IMR-90 (cell line): ENCODE measurements around the gene NPAS3. TPM values are rescaled to one million over a fixed set of nuclear protein-coding genes. Genes with fewer than 3 reads are reported as not detected.

Experiments
- ATAC-seq: fragments of 200-7000 bp; cut with Tn5 transposase; 2 replicates; pipeline ENCODE4 v1.9.1; 2020; ENCODE audit warnings: low read depth, mild to moderate bottlenecking, moderate library complexity
- BruUV-seq: library from RNA; stranded (reverse); fragments of 400-500 nt; replicated peaks from 2 replicates; lab custom pipeline; 2021; lab: Mats Ljungman, UMichigan
- CTCF ChIA-PET: fragments of 300-600 bp; formaldehyde crosslinking; extraction: SDS; loops from one replicate; lab custom pipeline; 2021; ENCODE audit warnings: antibody characterized with exemption; lab: Yijun Ruan, JAX
- POLR2A ChIA-PET: fragments of 300-600 bp; sonication (Branson Sonifier 250); formaldehyde crosslinking; loops from one replicate; lab custom pipeline; 2022; ENCODE audit warnings: antibody characterized with exemption; ENCODE audit not compliant: unreplicated experiment; lab: Charles Lee
- DNase-seq: peaks from one replicate; pipeline ENCODE4 v3.0.0; 2013
- H2AFZ ChIP-seq: replicated peaks from 2 replicates; pipeline ENCODE3; 2013; ENCODE audit warnings: low read length, mild to moderate bottlenecking; ENCODE audit not compliant: poor library complexity
- H2AK5ac ChIP-seq: 2 replicates; pipeline ENCODE4 v1.6.1; 2013; ENCODE audit warnings: low read depth, low read length, inconsistent platforms
- H2AK9ac ChIP-seq: replicated peaks from 2 replicates; pipeline ENCODE3; 2013; ENCODE audit warnings: mild to moderate bottlenecking, low read depth, low read length, moderate library complexity; ENCODE audit not compliant: poor library complexity
- H2BK120ac ChIP-seq: 2 replicates; pipeline ENCODE4 v1.6.1; 2013; ENCODE audit warnings: low read depth, low read length, inconsistent platforms
- H2BK15ac ChIP-seq: 3 replicates; pipeline ENCODE4 v1.6.1; 2013; ENCODE audit warnings: low read depth, low read length, inconsistent platforms
- H2BK20ac ChIP-seq: 2 replicates; pipeline ENCODE4 v1.6.1; 2013; ENCODE audit warnings: low read depth, mild to moderate bottlenecking, inconsistent platforms, low read length, moderate library complexity
- H2BK5ac ChIP-seq: 2 replicates; pipeline ENCODE4 v1.6.1; 2013; ENCODE audit warnings: mild to moderate bottlenecking, low read depth, low read length, inconsistent platforms; ENCODE audit not compliant: poor library complexity, severe bottlenecking
- H3K14ac ChIP-seq: replicated peaks from 2 replicates; pipeline ENCODE4 v1.6.1; 2013; ENCODE audit warnings: low read depth, low read length, inconsistent platforms
- H3K18ac ChIP-seq: 2 replicates; pipeline ENCODE4 v1.6.1; 2013; ENCODE audit warnings: low read depth, low read length, control low read depth
- H3K23ac ChIP-seq: 2 replicates; pipeline ENCODE4 v1.6.1; 2013; ENCODE audit warnings: low read depth, low read length, inconsistent platforms
- H3K27ac ChIP-seq: 2 replicates; pipeline ENCODE4 v1.5.1; 2013; ENCODE audit warnings: mild to moderate bottlenecking, control low read depth, low read length; ENCODE audit not compliant: insufficient read depth
- H3K27me3 ChIP-seq: 2 replicates; pipeline ENCODE4 v1.6.1; 2013; ENCODE audit warnings: low read length; ENCODE audit not compliant: control insufficient read depth, insufficient read depth
- H3K36me3 ChIP-seq: 2 replicates; pipeline ENCODE4 v1.6.1; 2013; ENCODE audit warnings: low read length, mixed read lengths; ENCODE audit not compliant: control insufficient read depth, insufficient read depth
- H3K4ac ChIP-seq: 2 replicates; pipeline ENCODE4 v1.6.1; 2013; ENCODE audit warnings: low read depth, low read length, inconsistent platforms
- H3K4me1 ChIP-seq: 2 replicates; pipeline ENCODE4 v1.6.1; 2013; ENCODE audit warnings: low read length, mixed read lengths; ENCODE audit not compliant: control insufficient read depth, insufficient read depth
- H3K4me2 ChIP-seq: 2 replicates; pipeline ENCODE4 v1.6.1; 2013; ENCODE audit warnings: low read depth, mild to moderate bottlenecking, control low read depth, low read length, moderate library complexity
- H3K4me3 ChIP-seq: 2 replicates; pipeline ENCODE4 v1.5.1; 2013; ENCODE audit warnings: low read depth, mild to moderate bottlenecking, control low read depth, low read length, moderate library complexity; ENCODE audit not compliant: insufficient read depth
- H3K56ac ChIP-seq: 2 replicates; pipeline ENCODE4 v1.6.1; 2013; ENCODE audit warnings: low read length, inconsistent platforms; ENCODE audit not compliant: insufficient read depth; ENCODE audit errors: extremely low read depth
- H3K79me1 ChIP-seq, 2 experiments: 2 replicates each; pipeline ENCODE4 v1.6.1; 2013; ENCODE audit warnings: low read length in 2 of 2, inconsistent platforms in 1 of 2, low read depth in 1 of 2
- H3K9ac ChIP-seq: 2 replicates; pipeline ENCODE4 v1.6.1; 2013; ENCODE audit warnings: low read depth, low read length, control low read depth
- H3K9me1 ChIP-seq: 2 replicates; pipeline ENCODE4 v1.6.1; 2013; ENCODE audit warnings: low read length, inconsistent platforms; ENCODE audit not compliant: insufficient read depth
- H3K9me3 ChIP-seq: 2 replicates; pipeline ENCODE4 v1.6.1; 2013; ENCODE audit warnings: low read length; ENCODE audit not compliant: control insufficient read depth, insufficient read depth
- H4K20me1 ChIP-seq: 2 replicates; pipeline ENCODE4 v1.6.1; 2013; ENCODE audit warnings: low read length, inconsistent platforms; ENCODE audit not compliant: insufficient read depth
- H4K5ac ChIP-seq: 2 replicates; pipeline ENCODE4 v1.6.1; 2013; ENCODE audit warnings: mild to moderate bottlenecking, low read depth, low read length, control low read depth
- H4K8ac ChIP-seq, 2 experiments: 2 replicates each; pipeline ENCODE4 v1.6.1; 2013; ENCODE audit warnings: low read depth in 2 of 2, low read length in 2 of 2, control low read depth in 1 of 2, inconsistent platforms in 1 of 2
- H4K91ac ChIP-seq: 2 replicates; pipeline ENCODE4 v1.6.1; 2013; ENCODE audit warnings: low read depth, low read length, inconsistent platforms; ENCODE audit not compliant: insufficient read depth
- CEBPB ChIP-seq: IDR thresholded peaks from 2 replicates; pipeline ENCODE4 v1.6.1; 2012; ENCODE audit warnings: low read depth, low read length, improper control_type of control experiment
- CHD1 ChIP-seq: IDR thresholded peaks from 2 replicates; pipeline ENCODE4 v1.6.1; 2012; ENCODE audit warnings: low read depth, low read length, improper control_type of control experiment
- CTCF ChIP-seq: conservative IDR thresholded peaks from 2 replicates; pipeline ENCODE4 v1.5.1; 2012; ENCODE audit warnings: mild to moderate bottlenecking, low read depth, low read length, improper control_type of control experiment
- ELK1 ChIP-seq: fragments of 150-350 bp; IDR thresholded peaks from 2 replicates; pipeline ENCODE4 v1.6.1; 2016; ENCODE audit warnings: low read depth, mild to moderate bottlenecking, low read length, moderate library complexity, borderline replicate concordance
- FOS ChIP-seq: fragments of 150-350 bp; IDR thresholded peaks from 2 replicates; pipeline ENCODE4 v1.6.1; 2016; ENCODE audit warnings: low read depth, low read length
- MAZ ChIP-seq: IDR thresholded peaks from 2 replicates; pipeline ENCODE4 v1.6.1; 2012; ENCODE audit warnings: low read depth, mild to moderate bottlenecking, low read length, improper control_type of control experiment, moderate library complexity, borderline replicate concordance
- MXI1 ChIP-seq: IDR thresholded peaks from 2 replicates; pipeline ENCODE4 v1.6.1; 2012; ENCODE audit warnings: low read depth, mild to moderate bottlenecking, low read length, moderate library complexity, borderline replicate concordance
- NFE2L2 ChIP-seq: fragments of 150-350 bp; IDR thresholded peaks from 2 replicates; pipeline ENCODE4 v1.6.1; 2016; ENCODE audit warnings: low read depth, mild to moderate bottlenecking, low read length
- RAD21 ChIP-seq: IDR thresholded peaks from 2 replicates; pipeline ENCODE4 v1.6.1; 2012; ENCODE audit warnings: low read length, improper control_type of control experiment
- RCOR1 ChIP-seq: IDR thresholded peaks from 2 replicates; pipeline ENCODE4 v1.6.1; 2012; ENCODE audit warnings: mild to moderate bottlenecking, low read length, improper control_type of control experiment; ENCODE audit not compliant: insufficient replicate concordance
- USF2 ChIP-seq: fragments of 150-350 bp; IDR thresholded peaks from 2 replicates; pipeline ENCODE4 v1.6.1; 2017; ENCODE audit warnings: mild to moderate bottlenecking, antibody characterized with exemption, low read length, low read depth
- WGBS, 2 experiments: methylation state at CpG; one replicate each; pipeline versions ENCODE4 v1.1.5 to v1.1.7; 2013; ENCODE audit warnings: missing lambda C conversion rate in 2 of 2; ENCODE audit not compliant: insufficient read length in 1 of 2; ENCODE audit errors: extremely low coverage in 2 of 2; 5-methylcytosine and 5-hydroxymethylcytosine counted together
- dilution Hi-C: fragments of 300-500 bp; cut with HindIII; formaldehyde crosslinking; loops from one replicate; pipeline ENCODE4 v1.14.3; 2018; ENCODE audit warnings: low sequenced_read_pairs; ENCODE audit not compliant: unreplicated experiment
- in situ Hi-C: fragments of 300-500 bp; cut with MboI; formaldehyde crosslinking; loops from 3 replicates; pipeline ENCODE4 v1.14.3; 2019; ENCODE audit warnings: low sequenced_read_pairs, inconsistent platforms, mixed read lengths
- intact Hi-C: fragments of 100-400 bp; cut with micrococcal nuclease; formaldehyde crosslinking; loops from 2 replicates; pipeline ENCODE4 v1.10.0; 2022
- polyA plus RNA-seq, 3 experiments: library from polyadenylated mRNA; depleted of rRNA; stranded (reverse); fragments of >200 nt; gene quantifications; 2 replicates each; pipeline ENCODE4 v1.2.3, GENCODE V29; 2012; ENCODE audit warnings: low replicate concordance in 1 of 3
- total RNA-seq: library from RNA; depleted of rRNA; stranded (reverse); fragments of >200 nt; gene quantifications from 2 replicates; pipeline ENCODE4 v1.2.3, GENCODE V29; 2012

The NPAS3 gene
- total and polyA plus RNA-seq, 2 of the 4 experiments (the other 2 are of a cell fraction) = not detected

GRCh38 chr14:33796356-33796755 is 857.7 kb downstream of the NPAS3 start:
- ATAC-seq = no peak
- Histone ChIP-seq H2AFZ (no peak overlapping the region), H3K56ac (no peak overlapping the region), H3K23ac (no peak overlapping the region), H3K9me1 (no peaks in the 10 kb centered on the region), H3K18ac (no peak overlapping the region), H2BK120ac (no peak overlapping the region), H2AK9ac (no peak overlapping the region), H3K27ac (no peak overlapping the region), H4K20me1 (no peaks in the 10 kb centered on the region), H3K4ac (no peak overlapping the region), H3K79me1 (no peaks in the 10 kb centered on the region), H2BK15ac (no peak overlapping the region), H4K91ac (no peak overlapping the region), H3K36me3 (no peaks in the 10 kb centered on the region), H2AK5ac (no peak overlapping the region), H2BK20ac (no peak overlapping the region), H3K4me2 (no peak overlapping the region), H3K9me3 (0 out of 2 replicates have a peak, but pooled peaks cover 4% of the 10 kb centered on the region), H3K27me3 (peaks cover 15% of the 10 kb centered on the region), H4K8ac (no peak overlapping the region), H3K4me1 (no peaks in the 10 kb centered on the region), H2BK5ac (no peak overlapping the region), H4K5ac (no peak overlapping the region), H3K14ac (no peak overlapping the region), H3K4me3 (no peak overlapping the region), H3K9ac (no peak overlapping the region)
- WGBS, 2 experiments = no CpG with 5 or more reads among the region's 3 CpGs
- in situ Hi-C loops (no loop called here), intact Hi-C loops (loop anchor here (10.0 kb wide), 1 partner anchor 782 kb away; no protein-coding TSS in a partner anchor), dilution Hi-C loops (loop anchor here (25.0 kb wide), 1 partner anchor 1209 kb away; no protein-coding TSS in a partner anchor)
- ChIA-PET CTCF (no interaction called here), POLR2A (no interaction called here)
- DNase-seq = no peak
- no TSS peak for BruUV-seq
- TF ChIP-seq RAD21 (no peak), CHD1 (no peak), MAZ (no peak), CEBPB (no peak), MXI1 (no peak), ELK1 (no peak), USF2 (no peak), NFE2L2 (no peak), FOS (no peak), CTCF (no peak), RCOR1 (no peak)
